Amygdala (tissue), 56 donors: ENCODE results near the gene RITA1.

Experiments
- DNase-seq, 56 donors: peaks; one replicate each; lab custom pipeline; 2025; lab: John Stamatoyannopoulos, UW

RITA1 gene

DNA sequence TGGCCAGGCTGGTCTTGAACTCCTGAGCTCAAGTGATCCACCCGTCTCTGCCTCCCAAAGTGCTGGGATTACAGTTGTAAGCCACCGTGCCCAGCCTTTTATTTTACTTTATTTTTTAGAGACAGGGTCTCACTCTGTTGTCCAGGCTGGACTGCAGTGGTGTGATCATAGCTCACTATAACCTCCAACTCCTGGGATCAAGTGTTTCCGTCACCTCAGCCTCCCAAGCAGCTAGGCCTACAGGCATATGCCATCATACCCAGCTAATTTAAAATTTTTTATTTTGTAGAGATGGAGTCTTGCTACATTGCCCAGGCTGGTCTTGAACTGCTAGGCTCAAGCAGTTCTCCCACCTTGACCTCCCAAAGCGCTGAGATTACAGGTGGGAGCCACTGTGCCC, 39.4 kb downstream of the RITA1 start:
- DNase-seq: no peak

DNA sequence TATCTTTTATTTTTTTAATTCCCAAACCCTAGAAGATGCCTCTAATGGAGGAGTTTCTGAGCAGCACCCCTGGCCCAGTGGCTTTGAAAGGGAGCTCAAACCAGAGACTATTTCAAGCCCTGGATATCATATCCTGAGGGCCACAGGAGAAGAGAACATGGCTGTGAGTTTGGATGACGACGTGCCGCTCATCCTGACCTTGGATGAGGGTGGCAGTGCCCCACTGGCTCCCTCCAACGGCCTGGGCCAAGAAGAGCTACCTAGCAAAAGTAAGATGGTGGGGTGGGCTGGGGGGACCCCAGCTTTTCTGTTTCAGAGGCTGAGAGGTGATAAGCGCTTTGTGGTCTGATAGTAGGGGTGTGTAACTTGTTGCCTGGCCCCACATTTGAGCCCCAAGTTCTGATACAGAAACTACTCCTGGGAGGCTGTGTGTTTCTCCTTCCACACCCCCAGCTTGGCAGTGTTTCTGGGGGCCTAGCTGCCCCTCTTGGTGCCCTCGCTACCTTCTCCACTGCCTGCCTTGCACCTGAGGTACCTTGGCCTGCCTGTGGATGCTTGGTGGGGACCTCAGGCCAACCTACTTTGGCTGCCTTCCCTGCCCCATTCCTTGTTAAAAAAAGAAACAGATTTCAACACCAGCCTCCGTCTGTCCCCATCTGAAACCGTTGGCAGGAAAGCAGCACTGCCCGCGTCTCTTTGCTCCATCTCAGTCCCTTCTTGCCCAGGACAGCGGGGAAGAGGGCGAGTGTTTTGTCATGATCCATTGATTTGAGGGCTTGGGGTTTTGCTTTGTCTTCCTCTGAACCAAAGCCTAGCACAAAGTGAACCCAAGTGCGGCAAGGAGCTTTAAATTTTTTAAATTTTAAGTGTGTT, 41.4 kb downstream of the RITA1 start:
- peak in 11 of 56 donors; percentile 8 to 54 (median 27) for DNase-seq

DNA sequence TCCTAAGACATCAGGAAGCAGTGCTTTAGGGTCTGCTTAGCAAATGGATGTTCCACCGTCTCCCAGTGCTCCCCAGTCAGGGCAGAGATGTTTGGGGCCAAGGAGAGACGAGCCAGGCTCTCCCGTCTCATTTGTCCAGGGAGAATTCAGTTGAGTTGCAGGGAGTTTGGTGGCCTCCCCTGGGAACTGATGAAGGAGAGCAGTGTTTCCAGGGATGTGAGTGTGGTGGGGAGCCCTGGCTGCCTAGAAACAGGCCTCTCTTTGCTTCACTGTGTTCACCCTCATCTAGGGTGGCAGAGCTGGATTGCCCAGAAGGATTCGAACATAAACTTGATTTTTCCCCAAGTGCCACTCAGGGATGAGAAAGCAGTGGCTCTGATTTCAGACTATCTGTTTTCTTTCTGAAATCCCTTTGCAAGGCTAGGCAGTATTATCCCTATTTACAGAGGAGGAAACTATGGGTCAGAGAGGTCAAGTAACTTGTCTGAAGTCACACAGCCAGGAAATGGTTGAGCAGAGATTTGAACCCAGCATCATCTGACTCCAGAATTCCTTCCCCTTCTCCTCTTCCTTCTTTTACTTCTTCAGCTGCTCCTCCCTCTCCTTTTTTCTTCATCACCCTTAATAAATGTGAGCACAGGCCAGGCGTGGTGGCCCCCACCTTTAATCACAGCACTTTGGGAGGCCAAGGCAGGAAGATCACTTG, 42.3 kb downstream of the RITA1 start:
- no peak for DNase-seq

DNA sequence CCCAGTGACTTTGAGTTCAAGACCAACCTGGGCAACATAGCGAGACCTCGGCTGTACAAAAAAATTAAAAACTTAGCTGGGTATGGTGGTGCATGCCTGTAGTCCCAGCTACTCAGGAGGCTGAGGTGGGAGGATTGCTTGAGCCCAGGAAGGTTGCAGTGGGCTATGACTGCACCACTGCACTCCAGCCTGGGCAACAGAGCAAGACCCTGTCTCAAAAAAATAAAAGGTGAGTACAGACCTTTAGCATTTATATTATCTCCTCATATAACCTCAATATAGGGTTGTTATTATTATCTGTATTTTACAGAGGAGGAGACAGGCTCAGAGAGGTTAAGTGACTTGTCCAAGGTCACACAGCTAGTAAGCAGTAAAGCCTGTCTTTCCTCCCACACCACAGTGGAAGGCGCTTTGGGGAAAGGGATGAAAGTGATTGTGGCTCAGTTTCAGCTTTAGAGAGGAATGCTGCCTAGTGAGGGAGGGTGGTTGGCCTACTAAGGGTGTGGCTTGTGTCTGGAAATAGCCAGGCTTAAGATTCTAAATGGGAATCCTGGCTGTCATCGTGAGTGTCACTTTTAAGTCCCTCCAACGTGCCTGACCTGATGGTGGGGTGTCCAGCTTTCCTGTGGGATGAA, 43.0 kb downstream of the RITA1 start:
- DNase-seq: no peak

DNA sequence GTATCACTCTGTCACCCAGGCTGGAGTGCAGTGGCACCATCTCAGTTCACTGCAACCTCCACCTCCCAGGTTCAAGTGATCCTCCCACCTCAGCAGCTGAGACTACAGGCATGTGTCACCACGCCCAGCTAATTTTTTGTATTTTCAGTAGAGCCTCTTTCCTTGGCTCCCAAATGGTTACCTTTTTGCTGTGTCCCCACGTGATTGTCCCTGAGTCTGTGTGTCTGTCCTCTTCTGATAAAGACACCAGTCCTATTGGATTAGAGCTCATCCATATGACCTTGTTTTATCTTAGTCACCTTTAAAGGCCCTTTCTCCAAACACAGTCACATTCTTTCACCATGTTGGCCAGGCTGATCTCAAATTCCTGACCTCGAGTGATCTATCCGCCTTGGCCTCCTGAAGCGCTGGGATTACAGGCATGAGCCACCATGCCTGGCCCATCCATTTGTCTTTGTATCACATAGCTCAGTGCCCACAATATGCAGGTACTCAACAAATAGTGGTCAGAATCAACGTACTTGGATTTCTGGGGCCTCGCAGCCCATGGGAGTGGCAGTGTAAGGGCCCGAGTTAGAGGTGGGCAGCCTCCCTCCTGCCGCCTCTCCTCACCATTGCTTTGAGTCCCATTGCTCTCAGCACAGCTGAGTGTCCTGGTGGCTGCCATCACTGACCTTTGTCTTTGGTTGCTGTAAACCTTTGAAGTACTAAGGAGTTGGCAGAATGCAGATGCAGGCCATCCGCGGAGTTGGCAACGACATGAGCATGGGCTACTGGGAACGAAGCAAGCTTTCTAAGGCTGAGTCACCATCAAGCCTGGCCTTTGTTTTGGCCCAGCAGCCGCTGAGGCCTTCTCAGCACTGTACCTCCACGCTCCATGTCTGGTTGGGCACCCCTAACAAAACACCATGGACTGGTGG, 45.1 kb downstream of the RITA1 start:
- DNase-seq: peak in 1 of 56 donors; percentile 48

DNA sequence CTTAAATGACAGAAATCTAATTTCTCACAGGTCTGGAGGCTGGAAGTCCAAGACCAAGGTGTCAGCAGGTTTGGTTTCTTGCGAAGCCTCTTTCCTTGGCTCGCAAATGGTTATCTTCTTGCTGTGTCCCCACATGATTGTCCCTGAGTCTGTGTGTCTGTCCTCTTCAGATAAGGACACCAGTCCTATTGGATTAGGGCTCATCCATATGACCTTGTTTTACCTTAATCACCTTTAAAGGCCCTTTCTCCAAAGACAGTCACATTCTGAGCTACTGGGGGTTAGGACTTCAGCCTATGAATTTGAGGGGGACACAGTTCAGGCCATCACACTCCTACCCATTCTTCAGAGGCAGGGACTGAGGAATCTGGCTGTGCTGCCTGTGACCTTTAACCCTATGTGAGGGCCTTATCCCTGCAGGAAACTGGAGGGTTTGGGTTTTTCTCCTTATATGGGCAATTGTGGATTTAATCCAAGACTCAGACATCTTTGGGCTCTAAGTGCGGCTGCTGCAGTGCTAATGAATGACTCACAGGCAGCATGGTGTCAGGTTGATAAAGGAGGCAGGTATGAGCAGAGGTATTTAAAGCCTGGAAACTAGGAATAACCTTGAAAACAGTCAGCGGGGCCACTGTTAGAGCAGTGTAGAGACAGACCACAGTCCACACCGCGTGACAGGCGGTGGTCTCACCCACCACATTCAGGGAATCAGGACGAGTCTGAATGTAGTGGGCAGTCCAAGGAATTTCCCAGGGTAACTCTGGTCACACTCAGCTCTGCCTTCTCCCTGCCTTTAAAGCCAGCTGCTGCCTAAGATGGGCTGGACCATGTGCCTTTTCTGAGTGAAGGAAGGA, 45.9 kb downstream of the RITA1 start:
- DNase-seq: peak in 1 of 56 donors; percentile 17

DNA sequence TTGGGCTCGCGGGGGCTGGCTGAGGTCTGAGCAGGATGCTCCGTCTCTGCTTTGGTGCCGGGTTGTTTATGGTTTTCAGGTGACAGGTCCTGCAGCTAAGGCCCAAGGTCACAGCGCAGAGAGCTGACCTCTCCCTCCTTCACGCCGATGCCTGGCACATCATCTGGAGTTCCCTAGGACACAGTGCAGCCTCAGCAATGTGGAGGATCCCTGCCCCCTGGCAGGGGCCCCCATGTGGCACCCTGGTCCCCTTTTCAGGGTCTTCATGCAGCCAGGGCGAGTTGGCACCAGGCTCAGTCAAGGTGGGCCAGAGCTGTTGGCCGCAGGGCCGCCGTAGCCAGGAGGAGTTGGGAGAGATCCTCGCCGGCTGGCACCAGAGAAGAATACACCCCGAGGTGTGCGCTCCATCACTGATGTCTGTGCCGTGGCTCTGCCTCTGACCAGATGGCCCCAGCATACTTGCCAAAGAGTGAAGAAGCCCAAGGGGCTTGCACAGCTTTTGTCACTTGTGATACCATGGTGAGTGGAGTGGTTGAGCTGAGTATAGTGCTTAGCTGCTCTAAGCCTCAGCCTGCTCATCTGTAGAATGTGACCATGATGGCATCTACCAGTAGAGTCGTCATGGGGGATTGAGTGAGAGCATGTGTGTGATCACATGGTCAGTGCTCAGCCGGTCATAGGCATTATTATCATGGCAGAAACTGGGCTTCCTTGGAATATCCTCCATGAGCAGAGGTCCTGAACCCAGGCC, 46.7 kb downstream of the RITA1 start:
- no peak for DNase-seq

DNA sequence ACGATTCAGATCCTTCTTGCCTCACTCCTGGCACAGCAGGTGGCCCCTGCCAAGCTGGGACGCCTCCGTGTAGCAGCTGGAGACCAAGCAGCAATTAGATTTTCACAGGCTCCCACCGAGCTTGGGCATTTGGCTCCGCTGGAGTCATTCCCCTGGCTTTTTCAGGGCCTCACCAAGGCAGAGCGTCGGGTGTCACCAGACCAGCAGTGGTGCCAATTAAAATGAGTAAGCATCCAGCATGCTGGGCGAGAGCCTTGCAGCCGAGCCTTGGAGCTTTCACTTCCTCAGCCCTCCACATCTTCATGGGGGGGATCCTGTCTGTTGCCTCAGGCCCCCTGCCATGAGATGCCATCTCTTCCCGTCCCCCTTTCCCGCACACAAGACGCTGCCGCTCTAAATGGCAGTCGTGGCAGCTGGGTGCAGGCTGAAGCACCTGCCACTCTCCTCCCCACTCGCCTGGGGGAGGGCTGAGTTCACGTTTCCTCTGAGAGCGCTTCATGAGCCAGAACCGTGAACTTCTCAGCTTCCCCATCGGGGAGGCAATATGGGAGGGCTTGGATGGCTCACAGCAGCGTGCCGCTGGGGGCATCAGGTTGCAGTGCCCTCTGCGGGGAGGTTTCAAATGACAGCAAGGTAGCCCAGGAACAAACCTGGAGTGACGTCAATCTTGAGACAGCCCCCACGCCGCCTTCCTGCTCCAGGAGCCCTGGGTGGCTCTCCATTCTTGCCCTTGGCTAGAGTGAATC, 47.5 kb downstream of the RITA1 start:
- peak in 42 of 56 donors; percentile 16 to 81 (median 58) for DNase-seq

DNA sequence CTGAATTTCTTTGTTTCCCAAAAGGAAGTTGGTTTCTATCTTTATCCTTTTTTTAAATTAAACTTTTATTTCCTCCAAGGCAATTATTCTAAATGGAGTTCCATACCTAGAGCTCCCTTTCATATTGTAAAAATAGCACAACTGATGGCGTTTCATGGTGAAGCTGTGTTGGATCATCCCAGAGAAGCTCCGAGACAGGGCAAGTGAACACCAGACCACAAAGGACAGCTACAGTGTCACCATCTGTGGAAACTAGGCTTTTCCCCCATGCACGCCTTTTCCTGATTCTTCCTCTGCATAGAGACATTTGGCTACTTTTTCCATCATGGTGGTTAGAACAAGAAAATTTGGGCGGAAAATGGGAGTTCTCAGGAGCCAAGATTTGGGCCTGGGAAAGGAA, 48.4 kb downstream of the RITA1 start:
- no peak for DNase-seq

DNA sequence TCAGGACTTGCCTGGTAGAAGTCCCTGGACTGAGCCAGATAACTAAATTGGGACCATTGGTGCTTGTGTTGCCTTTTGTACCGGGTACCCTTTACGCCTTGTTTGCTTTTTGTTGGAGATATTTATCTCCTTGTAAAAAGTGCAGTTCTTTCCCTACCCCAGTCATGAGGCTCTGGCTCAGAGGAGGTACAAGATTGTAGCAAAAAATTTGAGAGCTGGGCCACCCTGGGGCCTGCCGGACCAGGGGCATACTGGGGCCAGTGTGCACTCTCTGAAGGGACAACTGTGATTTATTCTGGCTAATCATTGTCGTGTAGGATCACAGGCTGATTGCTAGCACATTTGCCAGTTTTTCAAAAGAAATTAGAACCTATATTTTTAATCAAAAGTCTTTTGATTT, 49.0 kb downstream of the RITA1 start:
- no peak for DNase-seq

DNA sequence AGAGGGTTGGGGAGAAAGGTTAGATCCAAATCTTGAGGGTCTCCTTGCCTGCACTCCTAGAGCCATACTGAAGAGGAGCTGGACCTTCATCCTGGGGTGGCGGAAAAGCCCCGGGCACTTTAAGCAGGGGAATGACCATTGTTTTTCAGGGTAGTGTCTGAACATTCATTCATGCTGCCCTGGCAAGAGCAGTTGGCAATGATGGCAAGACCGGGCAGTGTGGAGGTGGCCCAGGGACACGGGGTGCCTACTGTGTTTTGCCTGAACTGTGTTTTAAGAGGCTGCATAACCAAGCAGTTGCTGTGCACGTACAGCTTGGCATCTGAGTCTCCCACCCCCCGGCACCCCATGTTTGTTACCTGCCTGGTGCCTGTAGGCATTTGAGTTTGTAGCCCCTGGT, 50.5 kb downstream of the RITA1 start:
- DNase-seq: peak in 13 of 56 donors; percentile 11 to 59 (median 43)

DNA sequence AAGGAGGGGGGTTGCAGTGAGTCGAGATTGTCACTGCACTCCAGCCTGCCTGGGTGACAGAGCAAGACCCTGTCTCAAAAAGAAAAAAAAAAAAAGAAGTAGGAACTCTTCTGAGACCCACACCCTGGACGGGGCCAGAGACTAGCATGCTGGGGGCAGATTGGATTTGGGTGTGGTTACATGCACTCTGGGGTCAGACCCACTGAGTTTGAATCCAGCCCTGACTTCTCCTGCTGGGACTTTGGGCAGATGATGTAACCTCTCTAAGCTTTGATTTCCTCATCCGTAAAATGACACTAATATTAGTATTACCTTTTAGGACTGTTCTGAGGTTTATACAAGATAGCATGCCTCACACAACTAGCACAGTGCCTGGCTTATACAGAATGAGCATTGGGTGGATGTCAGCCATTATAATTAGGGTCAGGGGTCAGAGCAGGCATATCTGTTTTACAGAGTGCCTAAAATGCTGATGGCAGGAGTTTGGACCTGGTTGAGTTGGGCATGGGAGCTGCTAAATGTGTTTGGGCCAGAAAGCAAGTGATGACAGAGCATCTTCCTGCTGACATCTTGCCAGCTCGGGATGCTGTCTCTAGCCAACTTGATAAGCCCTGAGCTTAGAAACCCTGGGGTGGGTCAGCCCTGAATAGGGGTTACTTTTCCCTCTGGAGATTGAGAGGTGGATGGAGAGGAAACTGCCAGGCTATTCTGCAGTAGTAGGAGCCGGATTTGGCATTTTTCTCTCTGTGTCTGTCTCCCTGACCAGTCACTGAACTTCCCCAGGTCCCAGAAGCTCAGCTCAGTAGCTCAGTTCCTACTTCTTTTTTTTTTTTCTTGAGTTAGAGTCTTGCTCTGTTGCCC, 51.2 kb downstream of the RITA1 start:
- no peak for DNase-seq

DNA sequence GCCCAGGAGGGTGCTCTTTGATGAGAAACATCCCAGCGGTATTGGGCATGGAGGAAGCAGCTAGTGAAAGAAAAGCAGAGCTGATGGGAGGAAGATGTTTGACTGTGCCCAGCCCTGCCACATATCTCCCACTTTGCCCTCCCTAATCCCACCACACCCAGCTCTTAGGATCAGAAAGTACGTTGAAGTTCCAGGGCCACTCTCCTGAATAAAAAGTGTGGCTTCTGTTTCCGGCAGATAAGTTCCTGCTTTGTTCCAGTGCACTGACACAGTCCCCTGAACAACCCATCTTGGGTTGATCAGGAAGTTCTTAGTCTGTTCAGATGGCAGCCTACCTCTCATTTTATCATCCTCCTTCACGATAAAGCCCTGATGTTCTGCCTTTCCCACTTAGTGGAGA, 52.2 kb downstream of the RITA1 start:
- DNase-seq: no peak

DNA sequence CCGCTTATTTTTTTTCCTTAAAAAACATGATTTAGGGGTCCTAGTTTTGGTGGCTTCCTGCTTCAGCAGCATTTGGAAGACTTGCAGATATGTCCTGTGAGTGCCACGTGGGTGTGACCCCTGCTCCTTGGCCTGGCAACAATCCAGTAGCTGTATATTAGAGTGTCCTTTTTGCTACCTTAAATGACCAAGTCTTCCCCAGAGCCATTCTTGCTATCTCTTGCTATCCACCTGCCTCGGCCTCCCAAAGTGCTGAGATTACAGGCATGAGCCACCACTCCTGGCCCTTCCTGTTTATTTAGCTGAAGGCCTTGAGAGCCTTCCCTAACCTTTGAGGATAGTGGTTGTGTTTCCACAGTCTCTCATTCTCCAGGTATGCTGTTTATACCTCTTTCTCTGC, 52.8 kb downstream of the RITA1 start:
- DNase-seq: no peak

DNA sequence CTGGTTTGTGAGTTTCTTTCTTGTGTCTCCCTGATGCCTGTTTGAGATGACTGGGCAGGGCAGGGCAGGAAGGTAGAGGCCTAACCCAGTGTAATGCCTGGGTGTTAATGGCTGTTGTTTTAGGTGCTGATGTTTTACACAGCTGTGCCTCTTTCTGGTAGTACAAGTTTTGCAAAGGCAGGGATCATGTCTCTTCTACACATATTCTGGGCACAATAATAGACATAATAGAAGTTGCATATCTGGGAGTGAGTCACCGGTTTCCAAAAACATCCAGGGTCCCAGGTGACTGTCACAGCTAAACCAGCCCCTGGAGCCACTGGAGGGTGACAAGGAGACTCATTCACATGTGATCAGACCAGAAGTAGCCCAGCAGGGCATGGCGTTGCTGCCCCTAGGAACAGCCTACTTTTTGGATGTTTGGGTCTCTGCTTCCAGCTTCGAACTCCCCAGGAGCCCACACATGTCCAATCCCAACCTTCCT, 53.8 kb downstream of the RITA1 start:
- DNase-seq: no peak

DNA sequence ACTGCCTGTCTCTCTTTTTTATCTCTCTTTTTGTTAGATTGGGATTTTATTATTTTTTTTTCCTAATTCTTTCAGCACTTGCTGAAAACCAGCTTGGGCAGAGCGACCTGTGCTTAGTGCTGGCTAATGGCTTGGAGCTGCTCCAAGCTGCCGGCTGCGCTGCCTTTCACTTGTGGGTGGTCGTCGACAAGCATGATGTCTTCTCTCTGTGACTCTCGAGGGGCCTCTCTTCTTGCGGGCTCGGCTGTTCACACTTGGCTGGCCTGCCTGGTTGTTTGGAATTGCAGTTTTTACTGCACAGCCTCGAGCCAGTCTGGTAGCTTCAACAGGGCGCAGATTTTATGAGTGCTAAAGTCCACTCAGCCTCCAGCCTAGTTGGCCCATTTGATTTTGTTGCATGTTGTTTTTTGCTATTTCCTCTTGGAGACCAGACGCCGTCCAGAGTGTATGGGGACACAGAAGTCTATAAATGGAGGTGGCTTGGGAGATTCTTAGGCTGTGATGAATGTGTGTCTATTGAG, 54.4 kb downstream of the RITA1 start:
- no peak for DNase-seq

DNA sequence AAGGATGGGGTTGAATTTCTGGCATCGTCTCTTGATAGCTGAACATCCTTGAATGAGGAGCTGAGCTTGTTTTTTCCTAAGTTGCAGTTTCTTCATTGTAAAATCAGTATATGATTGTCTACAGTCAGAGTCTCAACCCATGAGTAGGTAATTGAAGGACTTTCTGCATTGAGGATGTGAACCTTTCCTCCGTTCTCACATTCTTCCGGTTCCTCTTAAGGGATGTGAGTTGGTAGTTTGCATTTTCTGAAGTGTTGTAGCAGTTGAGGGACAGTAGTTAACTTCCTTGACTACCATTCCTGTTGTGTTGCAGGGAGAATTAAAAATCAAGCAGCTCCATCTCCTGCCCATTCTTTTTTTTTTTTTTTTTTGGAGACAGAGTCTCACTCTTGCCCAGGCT, 54.9 kb downstream of the RITA1 start:
- no peak for DNase-seq
